ENCODE measurements around the gene MKI67. TPM values are rescaled to one million over a fixed set of nuclear protein-coding genes. Genes with fewer than 3 reads are reported as not detected.

Gene MKI67
- total RNA-seq, 1 experiment from 2014 or later, result 111 TPM

GRCh38 chr10:128147064-128147463 is 20.8 kb upstream of the MKI67 start:
- Histone ChIP-seq H3K36me3 (ENCODE audit: control insufficient read depth, insufficient read depth, low read length) (no peaks in the 10 kb centered on the region), H3K9me3 (no peaks in the 10 kb centered on the region), H3K27me3 (replicated peaks; ENCODE audit: control insufficient read depth, insufficient read depth, low read length) (no peaks in the 10 kb centered on the region), H3K4me3 (ENCODE audit: low read depth, low read length) (no peak overlapping the region), H3K4me1 (no peaks in the 10 kb centered on the region)
- no peak for DNase-seq
- no TSS peak for BruUV-seq (replicated peaks)
- H3K4me3 Mint-ChIP-seq (ENCODE audit: unreplicated experiment), result no peak overlapping the region
- no peaks in the 10 kb centered on the region for H3K36me3 Mint-ChIP-seq (ENCODE audit: insufficient read depth, unreplicated experiment)
- POLR2A ChIA-PET, result no interaction called here
- TF ChIP-seq CTCF (IDR thresholded peaks at IDR 0.05; ENCODE audit: insufficient read depth in 1 of 2, low read depth in 1 of 2, low read length in 1 of 2, severe bottlenecking in 1 of 2, unreplicated experiment in 1 of 2), result no peak
- peaks cover 3% of the 10 kb centered on the region for H3K27me3 Mint-ChIP-seq (ENCODE audit: insufficient read depth, unreplicated experiment)
- CTCF ChIA-PET, result interaction anchor here (0.6 kb wide), 1 partner anchor 258 kb away, joined by 3 read pairs; no protein-coding TSS in a partner anchor
- no peaks in the 10 kb centered on the region for H3K9me3 Mint-ChIP-seq (ENCODE audit: unreplicated experiment)
- H3K4me1 Mint-ChIP-seq (ENCODE audit: low read depth, unreplicated experiment), result no peaks in the 10 kb centered on the region
- intact Hi-C loops (cut with micrococcal nuclease; ENCODE audit: unreplicated experiment), result no loop called here
- no peak overlapping the region for H3K27ac Mint-ChIP-seq (ENCODE audit: unreplicated experiment)

GRCh38 chr10:128144547-128144946 is 18.3 kb upstream of the MKI67 start:
- POLR2A ChIA-PET, result no interaction called here
- TF ChIP-seq CTCF (IDR thresholded peaks at IDR 0.05; ENCODE audit: insufficient read depth in 1 of 2, low read depth in 1 of 2, low read length in 1 of 2, severe bottlenecking in 1 of 2, unreplicated experiment in 1 of 2), result no peak

GRCh38 chr10:128143531-128143930 is 17.3 kb upstream of the MKI67 start:
- Histone ChIP-seq H3K4me3 (ENCODE audit: low read depth, low read length) (no peak overlapping the region), H3K36me3 (ENCODE audit: control insufficient read depth, insufficient read depth, low read length) (no peaks in the 10 kb centered on the region), H3K27me3 (replicated peaks; ENCODE audit: control insufficient read depth, insufficient read depth, low read length) (no peaks in the 10 kb centered on the region), H3K4me1 (no peaks in the 10 kb centered on the region), H3K9me3 (no peaks in the 10 kb centered on the region)
- TF ChIP-seq CTCF (IDR thresholded peaks at IDR 0.05; ENCODE audit: insufficient read depth in 1 of 2, low read depth in 1 of 2, low read length in 1 of 2, severe bottlenecking in 1 of 2, unreplicated experiment in 1 of 2), result no peak
- Mint-ChIP-seq H3K9me3 (ENCODE audit: unreplicated experiment) (no peaks in the 10 kb centered on the region), H3K4me3 (ENCODE audit: unreplicated experiment) (no peak overlapping the region), H3K4me1 (ENCODE audit: low read depth, unreplicated experiment) (no peaks in the 10 kb centered on the region), H3K27me3 (ENCODE audit: insufficient read depth, unreplicated experiment) (peaks cover 3% of the 10 kb centered on the region), H3K27ac (ENCODE audit: unreplicated experiment) (no peak overlapping the region), H3K36me3 (ENCODE audit: insufficient read depth, unreplicated experiment) (no peaks in the 10 kb centered on the region)
- DNase-seq, result no peak
- intact Hi-C loops (cut with micrococcal nuclease; ENCODE audit: unreplicated experiment), result no loop called here
- BruUV-seq (replicated peaks), result no TSS peak
- CTCF ChIA-PET, result no interaction called here
- POLR2A ChIA-PET, result no interaction called here

More at GRCh38 chr10:128144547-128144946, 18.3 kb upstream of the MKI67 start:
- no peak overlapping the region for H3K4me3 ChIP-seq (ENCODE audit: low read depth, low read length)
- peaks cover 3% of the 10 kb centered on the region for H3K27me3 Mint-ChIP-seq (ENCODE audit: insufficient read depth, unreplicated experiment)
- H3K9me3 Mint-ChIP-seq (ENCODE audit: unreplicated experiment), result no peaks in the 10 kb centered on the region
- no peaks in the 10 kb centered on the region for H3K36me3 ChIP-seq (ENCODE audit: control insufficient read depth, insufficient read depth, low read length)
- intact Hi-C loops (cut with micrococcal nuclease; ENCODE audit: unreplicated experiment), result no loop called here
- no peaks in the 10 kb centered on the region for H3K9me3 ChIP-seq
- CTCF ChIA-PET, result no interaction called here
- H3K36me3 Mint-ChIP-seq (ENCODE audit: insufficient read depth, unreplicated experiment), result no peaks in the 10 kb centered on the region
- no peaks in the 10 kb centered on the region for H3K4me1 ChIP-seq
- no peaks in the 10 kb centered on the region for H3K4me1 Mint-ChIP-seq (ENCODE audit: low read depth, unreplicated experiment)
- no peaks in the 10 kb centered on the region for H3K27me3 ChIP-seq (replicated peaks; ENCODE audit: control insufficient read depth, insufficient read depth, low read length)
- H3K4me3 Mint-ChIP-seq (ENCODE audit: unreplicated experiment), result no peak overlapping the region
- no TSS peak for BruUV-seq (replicated peaks)
- DNase-seq, result no peak
- H3K27ac Mint-ChIP-seq (ENCODE audit: unreplicated experiment), result no peak overlapping the region

Data from Caco-2 (cell line).